ENCODE results near the gene ZIC5.

GRCh38 chr13:99966064-99966805, 5.3 kb downstream of the ZIC5 start:
- TF ChIP-seq CTCF (IDR thresholded peaks at IDR 0.05) (no peak), POLR2A (IDR thresholded peaks at IDR 0.05) (no peak)
